ENCODE results near the gene FNDC3A.

Gene FNDC3A

DNA sequence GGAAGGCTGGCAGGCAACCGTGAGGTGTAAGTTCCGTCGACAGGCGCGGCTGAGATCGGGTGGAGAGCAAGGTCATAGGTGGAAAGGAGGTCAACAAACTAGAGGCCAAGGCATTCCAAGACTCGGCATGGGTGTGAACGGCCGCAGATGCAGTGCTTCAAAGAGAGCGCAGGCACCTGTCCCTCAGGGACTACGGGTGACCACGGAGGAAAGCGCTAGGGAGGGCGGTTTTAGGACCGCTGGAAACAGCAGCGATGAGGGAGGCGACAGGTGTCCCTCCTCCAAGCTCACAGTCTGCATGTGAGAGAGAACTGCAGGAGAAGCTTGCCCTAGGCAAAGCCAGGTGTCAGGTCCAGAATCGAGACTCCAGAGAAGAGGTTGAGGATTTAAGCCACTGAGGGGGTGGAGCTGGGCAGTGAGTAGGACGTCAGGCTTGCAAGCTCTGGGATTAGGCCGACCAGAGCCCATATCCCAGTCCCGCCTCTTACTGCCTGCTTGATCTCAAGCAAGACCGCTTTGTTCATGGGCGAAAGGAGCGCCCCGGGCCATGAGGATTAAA is 242.9 kb downstream of the FNDC3A start:
- H3K4me3 ChIP-seq (ENCODE audit: low read depth, low read length) = no peak overlapping the region
- H2AFZ ChIP-seq = no peak overlapping the region
- H3K4me2 ChIP-seq (ENCODE audit: low read length) = no peak overlapping the region
- H3K36me3 ChIP-seq (ENCODE audit: control insufficient read depth, insufficient read depth, low read length) = no peaks in the 10 kb centered on the region
- TF ChIP-seq, protein P1, sequence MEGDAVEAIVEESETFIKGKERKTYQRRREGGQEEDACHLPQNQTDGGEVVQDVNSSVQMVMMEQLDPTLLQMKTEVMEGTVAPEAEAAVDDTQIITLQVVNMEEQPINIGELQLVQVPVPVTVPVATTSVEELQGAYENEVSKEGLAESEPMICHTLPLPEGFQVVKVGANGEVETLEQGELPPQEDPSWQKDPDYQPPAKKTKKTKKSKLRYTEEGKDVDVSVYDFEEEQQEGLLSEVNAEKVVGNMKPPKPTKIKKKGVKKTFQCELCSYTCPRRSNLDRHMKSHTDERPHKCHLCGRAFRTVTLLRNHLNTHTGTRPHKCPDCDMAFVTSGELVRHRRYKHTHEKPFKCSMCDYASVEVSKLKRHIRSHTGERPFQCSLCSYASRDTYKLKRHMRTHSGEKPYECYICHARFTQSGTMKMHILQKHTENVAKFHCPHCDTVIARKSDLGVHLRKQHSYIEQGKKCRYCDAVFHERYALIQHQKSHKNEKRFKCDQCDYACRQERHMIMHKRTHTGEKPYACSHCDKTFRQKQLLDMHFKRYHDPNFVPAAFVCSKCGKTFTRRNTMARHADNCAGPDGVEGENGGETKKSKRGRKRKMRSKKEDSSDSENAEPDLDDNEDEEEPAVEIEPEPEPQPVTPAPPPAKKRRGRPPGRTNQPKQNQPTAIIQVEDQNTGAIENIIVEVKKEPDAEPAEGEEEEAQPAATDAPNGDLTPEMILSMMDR (IDR thresholded peaks at IDR 0.05) = no peak
- H3K27ac ChIP-seq = no peak overlapping the region
- H3K79me2 ChIP-seq = no peaks in the 10 kb centered on the region
- H3K9ac ChIP-seq = no peak overlapping the region
- H3K27me3 ChIP-seq (ENCODE audit: control insufficient read depth, insufficient read depth, low read length) = no peaks in the 10 kb centered on the region
- no peaks in the 10 kb centered on the region for H3K4me1 ChIP-seq
- H3K9me3 ChIP-seq (ENCODE audit: control insufficient read depth, low read length) = no peaks in the 10 kb centered on the region

DNA sequence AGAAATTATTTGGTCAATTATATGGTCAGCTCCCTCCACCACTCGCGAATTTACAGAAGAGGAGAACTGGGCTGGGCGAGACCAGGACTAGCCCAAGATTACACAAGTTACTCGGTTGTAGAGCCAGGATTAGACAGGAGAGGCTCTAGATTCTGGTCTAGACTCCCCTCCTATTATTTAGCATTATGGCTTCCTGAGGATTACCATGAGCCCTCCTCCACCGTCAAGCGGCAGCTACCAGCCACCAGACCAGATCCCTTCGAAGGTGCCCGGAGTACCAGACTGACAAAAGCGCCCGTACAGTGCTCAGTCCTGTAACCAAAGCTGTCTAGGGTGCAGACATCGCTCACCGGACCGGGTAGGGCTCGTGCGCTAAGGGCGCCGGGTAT is 243.9 kb downstream of the FNDC3A start:
- H3K4me3 ChIP-seq (ENCODE audit: low read depth, low read length) = no peak overlapping the region
- H3K9ac ChIP-seq = no peak overlapping the region
- no peaks in the 10 kb centered on the region for H3K79me2 ChIP-seq
- H3K36me3 ChIP-seq (ENCODE audit: control insufficient read depth, insufficient read depth, low read length) = no peaks in the 10 kb centered on the region
- H3K27me3 ChIP-seq (ENCODE audit: control insufficient read depth, insufficient read depth, low read length) = no peaks in the 10 kb centered on the region
- no peaks in the 10 kb centered on the region for H3K4me1 ChIP-seq
- no peaks in the 10 kb centered on the region for H3K9me3 ChIP-seq (ENCODE audit: control insufficient read depth, low read length)
- peak overlapping the region; percentile 60 for H2AFZ ChIP-seq
- H3K27ac ChIP-seq = no peak overlapping the region
- peak overlapping the region; percentile 31 for H3K4me2 ChIP-seq (ENCODE audit: low read length)
- TF ChIP-seq, protein P1 (IDR thresholded peaks at IDR 0.05) = no peak

DNA sequence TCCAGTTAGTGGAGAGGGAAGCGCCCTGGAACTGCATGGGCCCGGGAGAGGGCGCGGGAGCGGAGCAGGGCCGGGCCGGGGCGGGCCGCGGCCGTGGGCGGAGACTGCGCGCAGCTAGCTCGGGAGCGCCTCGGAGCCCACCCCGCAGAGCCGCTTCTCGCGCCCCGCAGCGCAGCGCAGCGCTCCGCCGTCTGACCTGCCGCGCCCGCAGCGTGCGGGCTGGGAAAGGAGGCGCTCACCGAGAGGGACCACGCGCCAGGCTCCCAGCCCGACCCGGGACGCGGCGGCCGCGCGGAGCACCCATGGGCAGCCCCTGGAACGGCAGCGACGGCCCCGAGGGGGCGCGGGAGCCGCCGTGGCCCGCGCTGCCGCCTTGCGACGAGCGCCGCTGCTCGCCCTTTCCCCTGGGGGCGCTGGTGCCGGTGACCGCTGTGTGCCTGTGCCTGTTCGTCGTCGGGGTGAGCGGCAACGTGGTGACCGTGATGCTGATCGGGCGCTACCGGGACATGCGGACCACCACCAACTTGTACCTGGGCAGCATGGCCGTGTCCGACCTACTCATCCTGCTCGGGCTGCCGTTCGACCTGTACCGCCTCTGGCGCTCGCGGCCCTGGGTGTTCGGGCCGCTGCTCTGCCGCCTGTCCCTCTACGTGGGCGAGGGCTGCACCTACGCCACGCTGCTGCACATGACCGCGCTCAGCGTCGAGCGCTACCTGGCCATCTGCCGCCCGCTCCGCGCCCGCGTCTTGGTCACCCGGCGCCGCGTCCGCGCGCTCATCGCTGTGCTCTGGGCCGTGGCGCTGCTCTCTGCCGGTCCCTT is 244.5 kb downstream of the FNDC3A start, which contains the start of gene MLNR:
TSS of gene MLNR (plus strand) at position 303 of the 820 bp plus-strand sequence. CDS start at position 303, 0 bp downstream.
- Histone ChIP-seq H3K4me2 (ENCODE audit: low read length) (peak within 1 kb of the TSS; percentile 31), H3K79me2 (no peaks in the 10 kb centered on the region), H2AFZ (peak within 1 kb of the TSS; percentile 60), H3K27ac (no peak within 1 kb of the TSS), H3K4me1 (no peaks in the 10 kb centered on the region), H3K9me3 (ENCODE audit: control insufficient read depth, low read length) (no peaks in the 10 kb centered on the region), H3K4me3 (ENCODE audit: low read depth, low read length) (no peak within 1 kb of the TSS), H3K9ac (no peak within 1 kb of the TSS), H3K27me3 (ENCODE audit: control insufficient read depth, insufficient read depth, low read length) (no peaks in the 10 kb centered on the region), H3K36me3 (ENCODE audit: control insufficient read depth, insufficient read depth, low read length) (no peaks in the 10 kb centered on the region)
- TF ChIP-seq, protein P1 (IDR thresholded peaks at IDR 0.05) = no peak

DNA sequence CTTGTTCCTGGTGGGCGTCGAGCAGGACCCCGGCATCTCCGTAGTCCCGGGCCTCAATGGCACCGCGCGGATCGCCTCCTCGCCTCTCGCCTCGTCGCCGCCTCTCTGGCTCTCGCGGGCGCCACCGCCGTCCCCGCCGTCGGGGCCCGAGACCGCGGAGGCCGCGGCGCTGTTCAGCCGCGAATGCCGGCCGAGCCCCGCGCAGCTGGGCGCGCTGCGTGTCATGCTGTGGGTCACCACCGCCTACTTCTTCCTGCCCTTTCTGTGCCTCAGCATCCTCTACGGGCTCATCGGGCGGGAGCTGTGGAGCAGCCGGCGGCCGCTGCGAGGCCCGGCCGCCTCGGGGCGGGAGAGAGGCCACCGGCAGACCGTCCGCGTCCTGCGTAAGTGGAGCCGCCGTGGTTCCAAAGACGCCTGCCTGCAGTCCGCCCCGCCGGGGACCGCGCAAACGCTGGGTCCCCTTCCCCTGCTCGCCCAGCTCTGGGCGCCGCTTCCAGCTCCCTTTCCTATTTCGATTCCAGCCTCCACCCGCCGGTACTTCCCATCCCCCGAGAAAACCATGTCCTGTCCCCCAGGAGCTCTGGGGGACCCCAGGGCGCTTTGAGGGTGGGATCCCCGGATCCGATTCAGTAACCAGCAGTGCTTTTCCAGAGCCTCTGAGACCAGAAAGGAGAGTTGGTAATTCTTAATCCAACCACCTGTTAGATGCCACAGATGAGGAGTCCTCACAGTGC is 245.3 kb downstream of the FNDC3A start:
- H2AFZ ChIP-seq = peak overlapping the region; percentile 60
- no peak overlapping the region for H3K27ac ChIP-seq
- no peaks in the 10 kb centered on the region for H3K4me1 ChIP-seq
- H3K27me3 ChIP-seq (ENCODE audit: control insufficient read depth, insufficient read depth, low read length) = no peaks in the 10 kb centered on the region
- no peak overlapping the region for H3K4me2 ChIP-seq (ENCODE audit: low read length)
- TF ChIP-seq, protein P1 (IDR thresholded peaks at IDR 0.05) = no peak
- H3K9ac ChIP-seq = no peak overlapping the region
- no peaks in the 10 kb centered on the region for H3K79me2 ChIP-seq
- H3K4me3 ChIP-seq (ENCODE audit: low read depth, low read length) = no peak overlapping the region
- H3K36me3 ChIP-seq (ENCODE audit: control insufficient read depth, insufficient read depth, low read length) = no peaks in the 10 kb centered on the region
- H3K9me3 ChIP-seq (ENCODE audit: control insufficient read depth, low read length) = no peaks in the 10 kb centered on the region
